ENCODE data around the gene CXCR4.

The CXCR4 gene

GRCh38 chr2:136070913-136071312 lies 47.0 kb downstream of the CXCR4 start:
- no peak for DNase-seq

GRCh38 chr2:136069773-136070172 lies 48.2 kb downstream of the CXCR4 start:
- no peak for DNase-seq

- no peak for DNase-seq
Measured at GRCh38 chr2:136068581-136069227, 49.2 kb downstream of the CXCR4 start.

GRCh38 chr2:136067897-136068580 lies 49.9 kb downstream of the CXCR4 start:
- DNase-seq: no peak

GRCh38 chr2:136067459-136067858 lies 50.5 kb downstream of the CXCR4 start:
- DNase-seq: no peak

GRCh38 chr2:136065907-136066306 lies 52.0 kb downstream of the CXCR4 start:
- DNase-seq: no peak

- no peak for DNase-seq
Measured at GRCh38 chr2:136065384-136065783, 52.6 kb downstream of the CXCR4 start.

Measured in right hindlimb (tissue), 1 donor.